ENCODE measurements around the gene RHOF. TPM values are rescaled to one million over a fixed set of nuclear protein-coding genes. Genes with fewer than 3 reads are reported as not detected.
A peak's percentile ranks its signal among the peaks of the same experiment; 100 is the strongest.

Gene RHOF
- total and polyA plus RNA-seq, 2 donors (not counting 1 experiment from before 2014, with no cell fraction given): 2.3 to 6.8 TPM

- Histone ChIP-seq H3K4me1 (ENCODE audit: control insufficient read depth, extremely low read depth, insufficient read depth, low read length) (peaks cover 14% of the 10 kb centered on the region), H3K36me3 (ENCODE audit: control insufficient read depth, insufficient read depth, low read length) (peaks cover 43% of the 10 kb centered on the region), H2AFZ (ENCODE audit: low read length) (no peak overlapping the region), H4K20me1 (ENCODE audit: control insufficient read depth, extremely low read depth, insufficient read depth, low read length) (no peaks in the 10 kb centered on the region), H3K9me3 (ENCODE audit: control insufficient read depth, insufficient read depth, low read depth, low read length) (no peaks in the 10 kb centered on the region), H3K4me3 (replicated peaks in 1 of 4; ENCODE audit: control extremely low read depth in 1 of 4, insufficient read depth in 1 of 4, low read depth in 3 of 4, low read length in 4 of 4) (peak overlapping the region; percentile 63 to 81 (median 72)), H3K4me2 (ENCODE audit: extremely low read depth, insufficient read depth, low read length) (peak overlapping the region; percentile 100), H3K27ac (ENCODE audit: insufficient read depth, low read length) (peak overlapping the region; percentile 61), H3K27me3 (ENCODE audit: control insufficient read depth, insufficient read depth, low read length) (no peaks in the 10 kb centered on the region), H3K9ac (ENCODE audit: insufficient read depth, low read length) (peak overlapping the region; percentile 53), H3K79me2 (ENCODE audit: control insufficient read depth, insufficient read depth, low read length) (peaks cover 83% of the 10 kb centered on the region)
- peak; percentile 59 to 67 for DNase-seq (ENCODE audit: low read depth in 2 of 2)
- TF ChIP-seq, protein P1, sequence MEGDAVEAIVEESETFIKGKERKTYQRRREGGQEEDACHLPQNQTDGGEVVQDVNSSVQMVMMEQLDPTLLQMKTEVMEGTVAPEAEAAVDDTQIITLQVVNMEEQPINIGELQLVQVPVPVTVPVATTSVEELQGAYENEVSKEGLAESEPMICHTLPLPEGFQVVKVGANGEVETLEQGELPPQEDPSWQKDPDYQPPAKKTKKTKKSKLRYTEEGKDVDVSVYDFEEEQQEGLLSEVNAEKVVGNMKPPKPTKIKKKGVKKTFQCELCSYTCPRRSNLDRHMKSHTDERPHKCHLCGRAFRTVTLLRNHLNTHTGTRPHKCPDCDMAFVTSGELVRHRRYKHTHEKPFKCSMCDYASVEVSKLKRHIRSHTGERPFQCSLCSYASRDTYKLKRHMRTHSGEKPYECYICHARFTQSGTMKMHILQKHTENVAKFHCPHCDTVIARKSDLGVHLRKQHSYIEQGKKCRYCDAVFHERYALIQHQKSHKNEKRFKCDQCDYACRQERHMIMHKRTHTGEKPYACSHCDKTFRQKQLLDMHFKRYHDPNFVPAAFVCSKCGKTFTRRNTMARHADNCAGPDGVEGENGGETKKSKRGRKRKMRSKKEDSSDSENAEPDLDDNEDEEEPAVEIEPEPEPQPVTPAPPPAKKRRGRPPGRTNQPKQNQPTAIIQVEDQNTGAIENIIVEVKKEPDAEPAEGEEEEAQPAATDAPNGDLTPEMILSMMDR (conservative IDR thresholded peaks at IDR 0.05 in 1 of 2, IDR thresholded peaks at IDR 0.05 in 1 of 2; ENCODE audit: low read depth in 1 of 2, low read length in 2 of 2): peak; percentile 45 to 88
- no peak for TF ChIP-seq EZH2 (IDR thresholded peaks at IDR 0.05; ENCODE audit: low read length, missing control alignments)
Observed at GRCh38 chr12:121811434-121812319, 18.2 kb upstream of the RHOF start.

DNA sequence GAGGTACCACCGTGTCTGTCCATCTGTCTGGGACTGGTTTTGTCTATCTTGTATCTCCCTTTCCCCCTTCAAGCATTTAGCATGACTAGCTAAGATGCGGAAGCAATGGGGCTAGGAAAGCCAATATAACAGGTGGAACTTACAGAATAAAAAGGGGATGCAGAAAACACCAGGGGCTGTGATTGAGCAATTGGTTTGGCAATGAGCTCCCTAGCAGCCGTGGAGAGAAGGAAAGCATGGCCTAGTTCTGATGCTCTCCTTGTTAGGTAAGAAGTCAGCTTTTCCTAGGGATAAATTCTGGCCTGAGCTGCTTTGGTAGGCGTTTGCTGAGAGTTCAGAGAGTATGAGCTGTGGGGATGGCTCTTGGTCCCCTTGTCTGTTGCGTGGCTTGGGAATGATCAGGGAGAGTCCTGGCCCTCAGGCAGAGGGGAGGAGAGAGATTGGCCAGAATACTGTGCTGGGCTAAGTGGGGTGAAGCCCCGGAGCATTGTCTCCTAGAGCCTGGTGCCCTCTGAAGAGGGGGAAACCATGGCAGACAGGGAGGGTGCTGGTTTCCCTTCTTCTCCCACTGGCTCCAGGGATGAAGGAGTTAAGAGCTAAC lies 17.4 kb upstream of the RHOF start:
- no peaks in the 10 kb centered on the region for H3K27me3 ChIP-seq (ENCODE audit: control insufficient read depth, insufficient read depth, low read length)
- H3K4me3 ChIP-seq (replicated peaks in 1 of 4; ENCODE audit: control extremely low read depth in 1 of 4, insufficient read depth in 1 of 4, low read depth in 3 of 4, low read length in 4 of 4): peak overlapping the region; percentile 57 to 81 (median 65)
- H2AFZ ChIP-seq (ENCODE audit: low read length): no peak overlapping the region
- H3K27ac ChIP-seq (ENCODE audit: insufficient read depth, low read length): peak overlapping the region; percentile 61
- no peaks in the 10 kb centered on the region for H4K20me1 ChIP-seq (ENCODE audit: control insufficient read depth, extremely low read depth, insufficient read depth, low read length)
- no peak for DNase-seq (ENCODE audit: low read depth in 2 of 2)
- H3K36me3 ChIP-seq (ENCODE audit: control insufficient read depth, insufficient read depth, low read length): peaks cover 40% of the 10 kb centered on the region
- H3K79me2 ChIP-seq (ENCODE audit: control insufficient read depth, insufficient read depth, low read length): peaks cover 89% of the 10 kb centered on the region
- TF ChIP-seq, protein P1 (conservative IDR thresholded peaks at IDR 0.05 in 1 of 2, IDR thresholded peaks at IDR 0.05 in 1 of 2; ENCODE audit: low read depth in 1 of 2, low read length in 2 of 2): no peak
- no peak for TF ChIP-seq EZH2 (IDR thresholded peaks at IDR 0.05; ENCODE audit: low read length, missing control alignments)
- H3K9me3 ChIP-seq (ENCODE audit: control insufficient read depth, insufficient read depth, low read depth, low read length): no peaks in the 10 kb centered on the region
- H3K4me2 ChIP-seq (ENCODE audit: extremely low read depth, insufficient read depth, low read length): peak overlapping the region; percentile 100
- peak overlapping the region; percentile 53 for H3K9ac ChIP-seq (ENCODE audit: insufficient read depth, low read length)
- peaks cover 14% of the 10 kb centered on the region for H3K4me1 ChIP-seq (ENCODE audit: control insufficient read depth, extremely low read depth, insufficient read depth, low read length)

- Histone ChIP-seq H3K9me3 (ENCODE audit: control insufficient read depth, insufficient read depth, low read depth, low read length) (no peaks in the 10 kb centered on the region), H3K4me2 (ENCODE audit: extremely low read depth, insufficient read depth, low read length) (peak overlapping the region; percentile 100), H3K4me3 (replicated peaks in 1 of 4; ENCODE audit: control extremely low read depth in 1 of 4, insufficient read depth in 1 of 4, low read depth in 3 of 4, low read length in 4 of 4) (peak overlapping the region in 2 of 4 experiments; percentile 57 to 63), H4K20me1 (ENCODE audit: control insufficient read depth, extremely low read depth, insufficient read depth, low read length) (no peaks in the 10 kb centered on the region), H3K9ac (ENCODE audit: insufficient read depth, low read length) (no peak overlapping the region), H3K27ac (ENCODE audit: insufficient read depth, low read length) (no peak overlapping the region), H2AFZ (ENCODE audit: low read length) (no peak overlapping the region), H3K4me1 (ENCODE audit: control insufficient read depth, extremely low read depth, insufficient read depth, low read length) (peaks cover 14% of the 10 kb centered on the region), H3K79me2 (ENCODE audit: control insufficient read depth, insufficient read depth, low read length) (peaks cover 91% of the 10 kb centered on the region), H3K36me3 (ENCODE audit: control insufficient read depth, insufficient read depth, low read length) (peaks cover 39% of the 10 kb centered on the region), H3K27me3 (ENCODE audit: control insufficient read depth, insufficient read depth, low read length) (no peaks in the 10 kb centered on the region)
- TF ChIP-seq, protein P1 (conservative IDR thresholded peaks at IDR 0.05 in 1 of 2, IDR thresholded peaks at IDR 0.05 in 1 of 2; ENCODE audit: low read depth in 1 of 2, low read length in 2 of 2): no peak
- no peak for TF ChIP-seq EZH2 (IDR thresholded peaks at IDR 0.05; ENCODE audit: low read length, missing control alignments)
- no peak for DNase-seq (ENCODE audit: low read depth in 2 of 2)
Observed at GRCh38 chr12:121810234-121810817, 16.8 kb upstream of the RHOF start.

All from fibroblast of lung (primary cell).